ENCODE measurements around the gene BCL2L14. TPM values are rescaled to one million over a fixed set of nuclear protein-coding genes. Genes with fewer than 3 reads are reported as not detected.
"Not testable (repeated sequence)": the region's sequence is repeated elsewhere in the genome, so short reads cannot be mapped to it uniquely, and the experiment has no call there.

BCL2L14 gene
- total RNA-seq, 2 donors from 2014 or later = 0.61 TPM; not detected in 1

GRCh38 chr12:12138203-12139154, 67.7 kb downstream of the BCL2L14 start:
- ATAC-seq = no peak
- H3K4me1 Mint-ChIP-seq (ENCODE audit: low read depth in 2 of 2) = no peaks in the 10 kb centered on the region
- peaks cover 30 to 72% of the 10 kb centered on the region in 2 donors for H3K27me3 Mint-ChIP-seq
- no peaks in the 10 kb centered on the region for H3K9me3 Mint-ChIP-seq
- no peak overlapping the region for H3K27ac Mint-ChIP-seq
- no peaks in the 10 kb centered on the region for H3K36me3 Mint-ChIP-seq
- H3K4me3 Mint-ChIP-seq = no peak overlapping the region
- no peak for DNase-seq (ENCODE audit: low spot score)

GRCh38 chr12:12141000-12141399, 70.3 kb downstream of the BCL2L14 start:
- no peak overlapping the region for H3K4me3 Mint-ChIP-seq
- H3K9me3 Mint-ChIP-seq = no peaks in the 10 kb centered on the region
- no peaks in the 10 kb centered on the region for H3K4me1 Mint-ChIP-seq (ENCODE audit: low read depth in 2 of 2)
- ATAC-seq (no peak), DNase-seq (ENCODE audit: low spot score) (no peak)
- no peak overlapping the region for H3K27ac Mint-ChIP-seq
- no peaks in the 10 kb centered on the region for H3K36me3 Mint-ChIP-seq
- peaks cover 26 to 63% of the 10 kb centered on the region in 2 donors for H3K27me3 Mint-ChIP-seq

- not testable (repeated sequence) for DNase-seq (ENCODE audit: low spot score); H3K4me3 Mint-ChIP-seq; ATAC-seq; H3K27ac Mint-ChIP-seq; H3K9me3 Mint-ChIP-seq; H3K4me1 Mint-ChIP-seq (ENCODE audit: low read depth in 2 of 2); H3K36me3 Mint-ChIP-seq
- H3K27me3 Mint-ChIP-seq = peaks cover 34 to 62% of the 10 kb centered on the region in 2 donors
Observed at GRCh38 chr12:12144531-12144930, 73.8 kb downstream of the BCL2L14 start.

GRCh38 chr12:12147111-12147510, 76.4 kb downstream of the BCL2L14 start:
- H3K27me3 Mint-ChIP-seq = peaks cover 26 to 44% of the 10 kb centered on the region in 2 donors
- H3K4me1 Mint-ChIP-seq (ENCODE audit: low read depth in 2 of 2) = no peaks in the 10 kb centered on the region
- H3K27ac Mint-ChIP-seq = no peak overlapping the region
- no peak overlapping the region for H3K4me3 Mint-ChIP-seq
- no peaks in the 10 kb centered on the region for H3K9me3 Mint-ChIP-seq
- ATAC-seq (no peak), DNase-seq (ENCODE audit: low spot score) (no peak)
- H3K36me3 Mint-ChIP-seq = no peaks in the 10 kb centered on the region

Other genes starting within 250 kb of the BCL2L14 start
- under 1 TPM; 0.10 to 0.59 TPM for gene LRP6, start 196.1 kb downstream of the BCL2L14 start, total RNA-seq

Data from natural killer cell treated with Interleukin-12 subunit alpha and Interleukin-12 subunit beta and Interleukin-15 and Interleukin-18, amount 100 ng/mL, for 72 hours (primary cell).